Karpas-422 (cell line): Measurements from ENCODE around the gene CACNA1C. TPM values are rescaled to one million over a fixed set of nuclear protein-coding genes. Genes with fewer than 3 reads are reported as not detected.

Experiments used
- DNase-seq: peaks from one replicate; pipeline ENCODE4 v3.0.0-alpha.2; 2015
- H2AFZ ChIP-seq: fragments of 200-600 bp; sonication (generic); 2 replicates; pipeline ENCODE4 v1.6.1; 2014; ENCODE audit warnings: antibody characterized with exemption, low read length, mixed read lengths
- H3K27ac ChIP-seq: fragments of 200-600 bp; sonication (generic); 2 replicates; pipeline ENCODE4 v1.5.1; 2014; ENCODE audit warnings: mild to moderate bottlenecking, low read length, moderate library complexity
- H3K27me3 ChIP-seq: fragments of 200-600 bp; sonication (generic); 2 replicates; pipeline ENCODE4 v1.6.1; 2014; ENCODE audit warnings: low read length, mixed read lengths
- H3K36me3 ChIP-seq: fragments of 200-600 bp; sonication (generic); 2 replicates; pipeline ENCODE4 v1.6.1; 2014; ENCODE audit warnings: low read length, mixed read lengths; ENCODE audit not compliant: insufficient read depth
- H3K4me1 ChIP-seq: fragments of 200-600 bp; sonication (generic); 2 replicates; pipeline ENCODE4 v1.6.1; 2014; ENCODE audit warnings: mild to moderate bottlenecking, low read length, mixed read lengths
- H3K4me2 ChIP-seq: fragments of 200-600 bp; sonication (generic); 2 replicates; pipeline ENCODE4 v1.6.1; 2014; ENCODE audit warnings: low read length, low read depth, mild to moderate bottlenecking; ENCODE audit not compliant: poor library complexity, severe bottlenecking
- H3K4me3 ChIP-seq: fragments of 200-600 bp; sonication (generic); 2 replicates; pipeline ENCODE4 v1.5.1; 2014; ENCODE audit warnings: mild to moderate bottlenecking, antibody characterized with exemption, low read length, mixed read lengths
- H3K79me2 ChIP-seq: fragments of 200-600 bp; sonication (generic); 2 replicates; pipeline ENCODE4 v1.6.1; 2014; ENCODE audit warnings: mild to moderate bottlenecking, low read length, mixed read lengths
- H3K9ac ChIP-seq: fragments of 200-600 bp; sonication (generic); 2 replicates; pipeline ENCODE4 v1.6.0; 2014; ENCODE audit warnings: low read length
- H3K9me2 ChIP-seq: fragments of 200-600 bp; sonication (generic), shearing (Covaris generic); replicated peaks from 2 replicates; pipeline ENCODE4 v1.6.0; 2014; ENCODE audit warnings: mild to moderate bottlenecking, low read length, moderate library complexity; ENCODE audit not compliant: insufficient read depth
- H3K9me3 ChIP-seq: fragments of 300-700, 200-600 bp; sonication (generic); 2 replicates; pipeline ENCODE4 v1.6.1; 2014; ENCODE audit warnings: low read length, mixed read lengths
- H4K20me1 ChIP-seq: fragments of 200-600 bp; sonication (generic); 2 replicates; pipeline ENCODE4 v1.6.1; 2014; ENCODE audit warnings: mild to moderate bottlenecking, antibody characterized with exemption, low read length, low read depth; ENCODE audit not compliant: insufficient read depth
- total RNA-seq: library from RNA; depleted of rRNA; stranded (reverse); fragments of >200 nt; shearing (Covaris generic); gene quantifications from 2 replicates; pipeline ENCODE4 v1.2.3, GENCODE V29; 2014; ENCODE audit warnings: low replicate concordance

CACNA1C gene
- total RNA-seq, 1 experiment from 2014 or later, result 0.11 TPM

- no peaks in the 10 kb centered on the region for H3K36me3 ChIP-seq
- no peaks in the 10 kb centered on the region for H3K9me2 ChIP-seq
- no peak overlapping the region for H3K9ac ChIP-seq
- H3K4me2 ChIP-seq, result no peak overlapping the region
- no peak overlapping the region for H2AFZ ChIP-seq
- H3K79me2 ChIP-seq, result no peaks in the 10 kb centered on the region
- H3K9me3 ChIP-seq, result no peaks in the 10 kb centered on the region
- no peak for DNase-seq
- no peak overlapping the region for H3K27ac ChIP-seq
- H3K27me3 ChIP-seq, result no peaks in the 10 kb centered on the region
- H3K4me3 ChIP-seq, result no peak overlapping the region
- no peaks in the 10 kb centered on the region for H4K20me1 ChIP-seq
- peaks cover 6% of the 10 kb centered on the region for H3K4me1 ChIP-seq
Measured at GRCh38 chr12:2586156-2587038, 533.6 kb downstream of the CACNA1C start.

- H3K4me2 ChIP-seq, result no peak overlapping the region
- no peaks in the 10 kb centered on the region for H4K20me1 ChIP-seq
- no peaks in the 10 kb centered on the region for H3K79me2 ChIP-seq
- H3K4me1 ChIP-seq, result peaks cover 6% of the 10 kb centered on the region
- no peak overlapping the region for H3K4me3 ChIP-seq
- H3K27ac ChIP-seq, result no peak overlapping the region
- H3K36me3 ChIP-seq, result no peaks in the 10 kb centered on the region
- H3K27me3 ChIP-seq, result no peaks in the 10 kb centered on the region
- H3K9ac ChIP-seq, result no peak overlapping the region
- H2AFZ ChIP-seq, result no peak overlapping the region
- no peaks in the 10 kb centered on the region for H3K9me2 ChIP-seq
- H3K9me3 ChIP-seq, result no peaks in the 10 kb centered on the region
- no peak for DNase-seq
Measured at GRCh38 chr12:2588345-2588744, 535.6 kb downstream of the CACNA1C start.

GRCh38 chr12:2589381-2589780 is 536.6 kb downstream of the CACNA1C start:
- no peak overlapping the region for H3K27ac ChIP-seq
- H4K20me1 ChIP-seq, result no peaks in the 10 kb centered on the region
- H3K9me2 ChIP-seq, result no peaks in the 10 kb centered on the region
- DNase-seq, result no peak
- H3K4me3 ChIP-seq, result no peak overlapping the region
- H3K9ac ChIP-seq, result no peak overlapping the region
- 0 out of 2 replicates have a peak, but pooled peaks cover 5% of the 10 kb centered on the region for H3K27me3 ChIP-seq
- no peaks in the 10 kb centered on the region for H3K36me3 ChIP-seq
- H3K79me2 ChIP-seq, result no peaks in the 10 kb centered on the region
- H3K9me3 ChIP-seq, result no peaks in the 10 kb centered on the region
- no peak overlapping the region for H2AFZ ChIP-seq
- peaks cover 6% of the 10 kb centered on the region for H3K4me1 ChIP-seq
- H3K4me2 ChIP-seq, result no peak overlapping the region

- Histone ChIP-seq H2AFZ (no peak overlapping the region), H3K4me2 (no peak overlapping the region), H3K9ac (no peak overlapping the region), H4K20me1 (no peaks in the 10 kb centered on the region), H3K4me1 (no peaks in the 10 kb centered on the region), H3K27ac (no peak overlapping the region), H3K9me3 (no peaks in the 10 kb centered on the region), H3K27me3 (0 out of 2 replicates have a peak, but pooled peaks cover 5% of the 10 kb centered on the region), H3K36me3 (no peaks in the 10 kb centered on the region), H3K79me2 (no peaks in the 10 kb centered on the region), H3K9me2 (no peaks in the 10 kb centered on the region), H3K4me3 (no peak overlapping the region)
- no peak for DNase-seq
Measured at GRCh38 chr12:2593045-2593444, 540.3 kb downstream of the CACNA1C start.

GRCh38 chr12:2596441-2596840 is 543.7 kb downstream of the CACNA1C start:
- Histone ChIP-seq H3K4me2 (no peak overlapping the region), H3K27me3 (0 out of 2 replicates have a peak, but pooled peaks cover 5% of the 10 kb centered on the region)

GRCh38 chr12:2605301-2605700 is 552.5 kb downstream of the CACNA1C start:
- DNase-seq, result no peak
- H3K9me3 ChIP-seq, result no peaks in the 10 kb centered on the region
- H3K79me2 ChIP-seq, result no peaks in the 10 kb centered on the region
- no peak overlapping the region for H3K9ac ChIP-seq
- H4K20me1 ChIP-seq, result no peaks in the 10 kb centered on the region
- H3K27me3 ChIP-seq, result no peaks in the 10 kb centered on the region
- H3K36me3 ChIP-seq, result no peaks in the 10 kb centered on the region
- H3K4me1 ChIP-seq, result no peaks in the 10 kb centered on the region
- H3K27ac ChIP-seq, result no peak overlapping the region
- no peaks in the 10 kb centered on the region for H3K9me2 ChIP-seq
- H3K4me3 ChIP-seq, result no peak overlapping the region
- H3K4me2 ChIP-seq, result no peak overlapping the region
- H2AFZ ChIP-seq, result no peak overlapping the region

More at GRCh38 chr12:2596441-2596840, 543.7 kb downstream of the CACNA1C start:
- Histone ChIP-seq H3K9me3 (no peaks in the 10 kb centered on the region), H4K20me1 (no peaks in the 10 kb centered on the region), H3K4me1 (no peaks in the 10 kb centered on the region), H2AFZ (no peak overlapping the region), H3K9ac (no peak overlapping the region), H3K27ac (no peak overlapping the region), H3K36me3 (no peaks in the 10 kb centered on the region), H3K4me3 (no peak overlapping the region), H3K9me2 (no peaks in the 10 kb centered on the region), H3K79me2 (no peaks in the 10 kb centered on the region)
- no peak for DNase-seq

GRCh38 chr12:2606186-2606910 is 553.6 kb downstream of the CACNA1C start:
- Histone ChIP-seq H3K4me2 (no peak overlapping the region), H3K4me1 (no peaks in the 10 kb centered on the region), H2AFZ (no peak overlapping the region), H3K36me3 (no peaks in the 10 kb centered on the region), H3K9ac (no peak overlapping the region), H3K4me3 (no peak overlapping the region), H3K9me2 (no peaks in the 10 kb centered on the region), H4K20me1 (no peaks in the 10 kb centered on the region), H3K27me3 (no peaks in the 10 kb centered on the region), H3K79me2 (no peaks in the 10 kb centered on the region), H3K9me3 (no peaks in the 10 kb centered on the region), H3K27ac (no peak overlapping the region)
- DNase-seq, result no peak

- no peak overlapping the region for H3K4me3 ChIP-seq
- DNase-seq, result no peak
- H2AFZ ChIP-seq, result no peak overlapping the region
- H3K4me1 ChIP-seq, result no peaks in the 10 kb centered on the region
- no peak overlapping the region for H3K4me2 ChIP-seq
- H3K27ac ChIP-seq, result no peak overlapping the region
- H3K9me3 ChIP-seq, result no peaks in the 10 kb centered on the region
- no peaks in the 10 kb centered on the region for H3K36me3 ChIP-seq
- no peaks in the 10 kb centered on the region for H3K27me3 ChIP-seq
- no peaks in the 10 kb centered on the region for H3K9me2 ChIP-seq
- H4K20me1 ChIP-seq, result no peaks in the 10 kb centered on the region
- no peak overlapping the region for H3K9ac ChIP-seq
- H3K79me2 ChIP-seq, result no peaks in the 10 kb centered on the region
Measured at GRCh38 chr12:2607881-2608607, 555.3 kb downstream of the CACNA1C start.
